CD4-positive, alpha-beta memory T cell (primary cell): Measurements from ENCODE around the gene IFT43. TPM values are rescaled to one million over a fixed set of nuclear protein-coding genes. Genes with fewer than 3 reads are reported as not detected.

ENCODE experiments used
- CTCF ChIA-PET: fragments of 350-600 bp; sonication (Branson Sonifier 250); formaldehyde crosslinking; loops from one replicate; lab custom pipeline; 2021; ENCODE audit warnings: inconsistent platforms; ENCODE audit not compliant: partially characterized antibody; lab: Charles Lee
- POLR2A ChIA-PET: fragments of 350-600 bp; sonication (Branson Sonifier 250); formaldehyde crosslinking; loops from one replicate; lab custom pipeline; 2021; ENCODE audit not compliant: partially characterized antibody; lab: Charles Lee
- DNase-seq, 5 donors: peaks; one replicate each; pipeline versions ENCODE4 v3.0.0 to v3.0.0-alpha.2; 2020 to 2022; ENCODE audit warnings: mixed read lengths in 1 of 5
- H3K27ac ChIP-seq: one replicate; pipeline ENCODE4 v1.7.0; 2013; ENCODE audit warnings: low read depth, low read length
- H3K27me3 ChIP-seq: 2 replicates; pipeline ENCODE4 v1.7.0; 2013; ENCODE audit warnings: mild to moderate bottlenecking, low read length, moderate library complexity; ENCODE audit not compliant: insufficient read depth
- H3K36me3 ChIP-seq: 2 replicates; pipeline ENCODE4 v1.7.0; 2013; ENCODE audit warnings: mild to moderate bottlenecking, low read length, moderate library complexity; ENCODE audit not compliant: insufficient read depth
- H3K4me1 ChIP-seq: 2 replicates; pipeline ENCODE4 v1.7.0; 2013; ENCODE audit warnings: mild to moderate bottlenecking, low read length, moderate library complexity; ENCODE audit not compliant: insufficient read depth
- H3K4me3 ChIP-seq, 2 donors: one replicate each; pipeline ENCODE4 v1.7.0; 2013; ENCODE audit warnings: low read length in 2 of 2, mild to moderate bottlenecking in 1 of 2
- H3K9me3 ChIP-seq, 2 donors: one replicate each; pipeline ENCODE4 v1.7.0; 2013; ENCODE audit warnings: low read length in 2 of 2, control low read depth in 1 of 2; ENCODE audit not compliant: control insufficient read depth in 1 of 2
- H3K27ac Mint-ChIP-seq, 7 donors: one replicate each; pipeline ENCODE4 v1.8.0; 2020 to 2021; ENCODE audit warnings: mixed read lengths in 7 of 7, mild to moderate bottlenecking in 6 of 7, inconsistent platforms in 3 of 7, moderate library complexity in 3 of 7
- H3K27me3 Mint-ChIP-seq, 2 donors: one replicate each; pipeline ENCODE4 v1.8.0; 2020 to 2021; ENCODE audit warnings: mixed read lengths in 2 of 2
- H3K36me3 Mint-ChIP-seq, 2 donors: one replicate each; pipeline ENCODE4 v1.8.0; 2020 to 2021; ENCODE audit warnings: mixed read lengths in 2 of 2, inconsistent platforms in 1 of 2, mild to moderate bottlenecking in 1 of 2
- H3K4me1 Mint-ChIP-seq, 4 donors: one replicate each; pipeline ENCODE4 v1.8.0; 2020 to 2021; ENCODE audit warnings: mixed read lengths in 4 of 4, mild to moderate bottlenecking in 1 of 4
- H3K4me3 Mint-ChIP-seq, 8 donors: one replicate each; pipeline ENCODE4 v1.8.0; 2020 to 2021; ENCODE audit warnings: mixed read lengths in 8 of 8, mild to moderate bottlenecking in 7 of 8, moderate library complexity in 6 of 8, inconsistent platforms in 3 of 8
- H3K9me3 Mint-ChIP-seq, 8 donors: one replicate each; pipeline ENCODE4 v1.8.0; 2020 to 2021; ENCODE audit warnings: mixed read lengths in 8 of 8, mild to moderate bottlenecking in 5 of 8, inconsistent platforms in 3 of 8, moderate library complexity in 1 of 8
- intact Hi-C: fragments of 100-400 bp; cut with micrococcal nuclease; formaldehyde crosslinking; loops from one replicate; pipeline ENCODE4 v1.15.1; 2023
- polyA plus RNA-seq, 2 donors: library from polyadenylated mRNA; unstranded; fragments of 300-500 nt; fragmentation: Illumina TruSeq; gene quantifications; one replicate each; pipeline ENCODE4 v1.2.3, GENCODE V29; 2021
- total RNA-seq, 2 experiments: library from RNA; stranded (reverse); gene quantifications; one replicate each; pipeline ENCODE4 v1.2.3, GENCODE V29; 2021

The IFT43 gene
- total RNA-seq (10 to 100 TPM; 11.6 to 13.4 TPM), polyA plus RNA-seq (10 to 100 TPM; 10.5 to 30.7 TPM)

GRCh38 chr14:75985618-75986438, at the start of gene IFT43:
Gene IFT43, plus strand, starts transcription at chr14:75985763. Its CDS starts 24 bp downstream, at chr14:75985787.
- Mint-ChIP-seq H3K27ac (peak within 1 kb of the TSS; percentile 78 to 97 (median 95)), H3K9me3 (peaks cover 0 to 2% (median 0%) of the 10 kb centered on the region in 8 donors), H3K4me3 (peak within 1 kb of the TSS; percentile 87 to 94 (median 90)), H3K4me1 (peaks cover 15 to 40% (median 27%) of the 10 kb centered on the region in 4 donors), H3K36me3 (peaks cover 0 to 12% of the 10 kb centered on the region in 2 donors), H3K27me3 (no peaks in the 10 kb centered on the region)
- H3K36me3 ChIP-seq = no peaks in the 10 kb centered on the region
- POLR2A ChIA-PET = interaction anchor here (1.0 kb wide), 1 partner anchor 277 kb away, joined by 5 read pairs; no protein-coding TSS in a partner anchor
- intact Hi-C loops = loop anchor here (1.0 to 10.0 kb wide), 4 partner anchors 165 to 1109 kb away; partner anchors contain the start of genes CIPC, ERG28, GPATCH2L and TTLL5
- peak; percentile 89 to 96 (median 90) for DNase-seq
- H3K4me1 ChIP-seq = peaks cover 24% of the 10 kb centered on the region
- H3K9me3 ChIP-seq = no peaks in the 10 kb centered on the region
- no peaks in the 10 kb centered on the region for H3K27me3 ChIP-seq
- CTCF ChIA-PET = interaction anchor here (0.7 to 10.7 kb wide), 10 partner anchors 9 to 409 kb away, joined by 3 to 181 read pairs (median 4); no protein-coding TSS in a partner anchor
- H3K4me3 ChIP-seq = peak within 1 kb of the TSS; percentile 81 to 83
- H3K27ac ChIP-seq = peak within 1 kb of the TSS; percentile 76

DNA sequence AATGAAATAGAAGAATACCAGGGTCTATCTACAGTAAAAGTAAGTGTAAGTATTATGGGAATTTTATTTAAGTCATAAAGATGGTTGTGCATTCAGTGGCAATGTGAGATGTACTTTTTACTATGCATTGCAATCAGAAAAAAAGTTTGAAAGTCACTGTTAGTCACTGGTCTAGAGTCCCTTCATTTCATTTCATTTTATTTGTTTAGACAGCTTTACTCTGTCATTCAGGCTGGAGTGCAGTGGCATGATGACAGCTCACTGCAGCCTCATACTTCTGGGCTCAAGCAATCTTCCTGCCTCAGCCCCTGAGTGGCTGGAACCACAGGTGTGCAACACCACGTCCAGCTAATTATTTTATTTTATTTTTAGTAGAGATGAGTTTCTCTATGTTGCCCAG, 46.4 kb upstream of the IFT43 start:
- no peaks in the 10 kb centered on the region for H3K36me3 ChIP-seq
- Mint-ChIP-seq H3K4me3 (no peak overlapping the region), H3K27me3 (no peaks in the 10 kb centered on the region), H3K27ac (peak overlapping the region in 1 of 7 donors; percentile 39), H3K9me3 (peaks cover 0 to 2% (median 0%) of the 10 kb centered on the region in 8 donors), H3K36me3 (peaks cover 5 to 15% of the 10 kb centered on the region in 2 donors), H3K4me1 (peaks cover 0 to 4% (median under 1%) of the 10 kb centered on the region in 4 donors)
- H3K4me1 ChIP-seq = no peaks in the 10 kb centered on the region
- H3K9me3 ChIP-seq = no peaks in the 10 kb centered on the region
- no peak overlapping the region for H3K4me3 ChIP-seq
- DNase-seq = no peak
- ChIA-PET POLR2A (no interaction called here), CTCF (no interaction called here)
- H3K27ac ChIP-seq = no peak overlapping the region
- no peaks in the 10 kb centered on the region for H3K27me3 ChIP-seq
- intact Hi-C loops = no loop called here

DNA sequence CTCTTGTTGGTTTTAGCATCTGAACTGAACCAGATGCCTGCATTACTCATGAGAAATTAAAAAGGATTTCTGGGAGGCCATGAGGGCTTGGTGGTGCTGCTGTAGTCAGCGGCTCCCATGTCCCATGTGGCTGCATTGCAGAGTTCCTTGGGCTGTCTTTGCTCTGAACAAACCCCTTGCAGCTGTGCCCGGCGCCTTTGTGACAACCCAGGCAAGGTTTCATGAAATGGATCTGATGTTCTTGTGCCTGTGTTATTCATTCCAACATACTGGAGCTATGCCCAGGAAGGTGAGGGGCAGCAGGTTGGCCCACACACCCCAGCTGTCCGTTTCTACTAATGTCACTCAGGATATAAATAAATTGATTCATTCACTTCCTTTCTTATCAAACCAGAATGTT, 44.5 kb upstream of the IFT43 start:
- H3K4me1 Mint-ChIP-seq = peaks cover 0 to 2% (median 0%) of the 10 kb centered on the region in 4 donors
- Histone ChIP-seq H3K9me3 (no peaks in the 10 kb centered on the region), H3K36me3 (no peaks in the 10 kb centered on the region), H3K27me3 (no peaks in the 10 kb centered on the region), H3K4me3 (no peak overlapping the region), H3K27ac (no peak overlapping the region), H3K4me1 (no peaks in the 10 kb centered on the region)
- POLR2A ChIA-PET = no interaction called here
- DNase-seq = no peak
- CTCF ChIA-PET = interaction anchor here (0.9 kb wide), 1 partner anchor 34 kb away, joined by 3 read pairs; no protein-coding TSS in a partner anchor
- H3K27ac Mint-ChIP-seq = no peak overlapping the region
- no peaks in the 10 kb centered on the region for H3K27me3 Mint-ChIP-seq
- intact Hi-C loops = no loop called here
- peaks cover 5 to 15% of the 10 kb centered on the region in 2 donors for H3K36me3 Mint-ChIP-seq
- H3K9me3 Mint-ChIP-seq = peaks cover 0 to 2% (median 0%) of the 10 kb centered on the region in 8 donors
- H3K4me3 Mint-ChIP-seq = no peak overlapping the region

DNA sequence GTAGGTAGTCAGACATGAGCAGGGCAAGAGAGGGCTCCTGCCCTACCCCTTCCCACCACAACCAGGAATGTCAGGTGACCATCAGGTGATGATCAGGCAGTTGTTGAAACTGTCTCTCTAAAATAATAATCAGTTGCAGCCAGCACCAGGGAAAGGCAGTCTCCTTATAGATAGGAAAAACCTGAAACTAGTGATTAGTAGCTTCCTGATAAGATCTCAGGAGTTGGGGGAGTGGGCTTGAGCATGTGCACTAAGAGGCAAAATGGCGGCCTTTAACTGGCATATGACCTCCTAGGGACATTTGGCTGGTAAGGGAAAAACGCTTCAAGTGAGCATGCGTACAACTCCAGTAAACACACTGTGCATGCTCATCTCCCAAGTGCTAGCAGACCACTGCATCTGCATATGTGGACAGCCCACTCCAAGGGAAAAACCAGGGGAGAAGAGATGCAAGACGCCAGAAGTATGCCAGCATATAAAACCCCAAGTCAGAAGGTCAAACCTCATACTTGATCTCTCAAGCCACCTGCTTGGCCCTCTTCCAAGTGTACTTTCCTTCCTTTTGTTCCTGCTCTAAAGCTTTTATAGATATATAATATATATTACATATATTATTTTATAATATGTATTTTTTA, 40.8 kb upstream of the IFT43 start:
- peak overlapping the region in 1 of 7 donors; percentile 10 for H3K27ac Mint-ChIP-seq
- no peaks in the 10 kb centered on the region for H3K9me3 ChIP-seq
- no peaks in the 10 kb centered on the region for H3K4me1 Mint-ChIP-seq
- no peak overlapping the region for H3K27ac ChIP-seq
- no peaks in the 10 kb centered on the region for H3K36me3 ChIP-seq
- intact Hi-C loops = no loop called here
- no peak overlapping the region for H3K4me3 ChIP-seq
- POLR2A ChIA-PET = no interaction called here
- no peaks in the 10 kb centered on the region for H3K27me3 ChIP-seq
- CTCF ChIA-PET = no interaction called here
- H3K36me3 Mint-ChIP-seq = peaks cover 3 to 20% of the 10 kb centered on the region in 2 donors
- H3K4me3 Mint-ChIP-seq = no peak overlapping the region
- DNase-seq = no peak
- no peaks in the 10 kb centered on the region for H3K4me1 ChIP-seq
- H3K9me3 Mint-ChIP-seq = peaks cover 0 to 2% (median 0%) of the 10 kb centered on the region in 8 donors
- no peaks in the 10 kb centered on the region for H3K27me3 Mint-ChIP-seq

GRCh38 chr14:75946785-75947184, 38.8 kb upstream of the IFT43 start:
- no peaks in the 10 kb centered on the region for H3K9me3 ChIP-seq
- H3K27me3 ChIP-seq = no peaks in the 10 kb centered on the region
- no peaks in the 10 kb centered on the region for H3K27me3 Mint-ChIP-seq
- ChIA-PET CTCF (no interaction called here), POLR2A (no interaction called here)
- peak overlapping the region in 1 of 8 donors; percentile 2 for H3K4me3 Mint-ChIP-seq
- no peaks in the 10 kb centered on the region for H3K4me1 ChIP-seq
- H3K27ac Mint-ChIP-seq = peak overlapping the region in 1 of 7 donors; percentile 0
- no peak for DNase-seq
- peaks cover 0 to 2% (median 0%) of the 10 kb centered on the region in 8 donors for H3K9me3 Mint-ChIP-seq
- no peak overlapping the region for H3K4me3 ChIP-seq
- intact Hi-C loops = no loop called here
- H3K36me3 Mint-ChIP-seq = peaks cover 1 to 24% of the 10 kb centered on the region in 2 donors
- no peaks in the 10 kb centered on the region for H3K4me1 Mint-ChIP-seq
- no peaks in the 10 kb centered on the region for H3K36me3 ChIP-seq
- H3K27ac ChIP-seq = no peak overlapping the region

GRCh38 chr14:75952489-75952888, 33.1 kb upstream of the IFT43 start:
- intact Hi-C loops = no loop called here
- Mint-ChIP-seq H3K4me3 (no peak overlapping the region), H3K27ac (peak overlapping the region in 1 of 7 donors; percentile 10), H3K9me3 (peaks cover 0 to 6% (median 0%) of the 10 kb centered on the region in 8 donors), H3K36me3 (peaks cover 3 to 11% of the 10 kb centered on the region in 2 donors), H3K4me1 (no peaks in the 10 kb centered on the region), H3K27me3 (no peaks in the 10 kb centered on the region)
- no peak for DNase-seq
- Histone ChIP-seq H3K36me3 (no peaks in the 10 kb centered on the region), H3K4me1 (no peaks in the 10 kb centered on the region), H3K9me3 (no peaks in the 10 kb centered on the region), H3K27ac (no peak overlapping the region), H3K27me3 (no peaks in the 10 kb centered on the region), H3K4me3 (no peak overlapping the region)
- ChIA-PET CTCF (no interaction called here), POLR2A (no interaction called here)

DNA sequence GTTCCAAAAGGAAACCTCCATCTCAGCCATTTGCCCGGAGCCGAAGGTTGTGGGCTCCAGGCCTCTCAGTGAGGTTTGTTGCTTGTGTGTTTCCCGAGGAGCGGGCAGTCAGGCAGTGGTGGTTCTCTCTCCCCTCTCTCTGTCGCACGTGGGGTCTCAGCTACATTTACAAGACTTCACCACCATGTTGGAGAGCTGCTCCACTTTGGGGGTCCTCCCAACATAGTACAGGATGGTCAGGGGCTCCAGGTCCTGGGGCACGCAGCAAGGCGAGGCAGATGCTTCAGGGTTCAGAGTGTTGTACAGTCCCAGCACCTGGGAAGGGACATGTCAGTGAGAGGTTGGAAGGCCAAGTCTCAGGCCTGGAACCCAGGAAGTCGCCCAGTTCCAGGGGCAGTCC, 26.5 kb upstream of the IFT43 start:
- Mint-ChIP-seq H3K27ac (no peak overlapping the region), H3K36me3 (peaks cover 2 to 16% of the 10 kb centered on the region in 2 donors), H3K27me3 (no peaks in the 10 kb centered on the region), H3K4me3 (no peak overlapping the region), H3K4me1 (no peaks in the 10 kb centered on the region), H3K9me3 (peaks cover 0 to 2% (median 0%) of the 10 kb centered on the region in 8 donors)
- Histone ChIP-seq H3K27ac (no peak overlapping the region), H3K4me1 (no peaks in the 10 kb centered on the region), H3K36me3 (no peaks in the 10 kb centered on the region), H3K4me3 (no peak overlapping the region), H3K27me3 (no peaks in the 10 kb centered on the region), H3K9me3 (no peaks in the 10 kb centered on the region)
- CTCF ChIA-PET = no interaction called here
- DNase-seq = no peak
- POLR2A ChIA-PET = no interaction called here
- intact Hi-C loops = no loop called here
